NCI-H2196 (cell line): ENCODE data around the gene ADAM8.
"Not testable (repeated sequence)": the region's sequence is repeated elsewhere in the genome, so short reads cannot be mapped to it uniquely, and the experiment has no call there.

Experiments used
- DNase-seq: peaks from one replicate; lab custom pipeline; 2025; ENCODE audit not compliant: unreplicated experiment; lab: John Stamatoyannopoulos, UW

Gene ADAM8

GRCh38 chr10:133269367-133269766, 7.3 kb downstream of the ADAM8 start:
- DNase-seq = no peak

DNA sequence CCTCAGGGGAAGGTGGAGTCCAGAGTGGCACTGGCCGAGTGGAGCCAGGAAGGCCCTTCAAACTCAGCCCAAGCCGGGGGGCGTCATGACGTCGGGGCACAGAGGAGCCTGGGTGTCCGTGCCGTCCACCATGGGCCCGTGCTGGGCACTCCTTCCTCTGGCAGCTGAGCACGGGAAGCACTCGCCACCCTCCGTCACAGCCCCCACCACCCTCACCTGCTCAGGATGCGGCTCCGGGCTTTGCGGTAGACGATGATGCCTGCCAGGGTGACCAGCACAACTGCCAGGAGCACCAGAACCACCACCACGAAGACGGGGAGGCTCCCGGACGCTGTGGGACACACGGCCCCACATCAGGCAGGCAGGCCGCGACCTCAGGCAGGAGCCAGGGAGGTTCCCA, 8.1 kb downstream of the ADAM8 start:
- DNase-seq = no peak

DNA sequence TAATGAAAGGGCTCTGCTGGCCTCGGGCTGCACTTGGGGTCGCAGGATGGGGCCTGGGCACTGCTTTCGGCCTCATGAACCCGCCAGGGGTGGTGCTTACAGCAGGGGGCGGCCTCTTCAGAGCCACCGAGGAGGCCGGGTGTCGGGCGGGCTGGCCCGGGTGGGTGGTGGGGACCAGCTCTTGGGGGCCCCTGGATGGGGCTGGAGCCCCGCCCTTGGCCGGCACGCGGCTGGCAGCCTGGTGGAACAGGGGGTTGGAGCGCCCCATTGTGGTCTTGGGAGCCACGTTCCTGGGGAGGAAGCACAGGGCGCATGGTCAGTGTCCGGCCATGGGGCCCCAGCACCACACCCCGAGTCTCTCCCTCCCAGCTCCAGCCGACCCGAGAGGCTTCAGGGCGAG, 8.8 kb downstream of the ADAM8 start:
- no peak for DNase-seq

DNA sequence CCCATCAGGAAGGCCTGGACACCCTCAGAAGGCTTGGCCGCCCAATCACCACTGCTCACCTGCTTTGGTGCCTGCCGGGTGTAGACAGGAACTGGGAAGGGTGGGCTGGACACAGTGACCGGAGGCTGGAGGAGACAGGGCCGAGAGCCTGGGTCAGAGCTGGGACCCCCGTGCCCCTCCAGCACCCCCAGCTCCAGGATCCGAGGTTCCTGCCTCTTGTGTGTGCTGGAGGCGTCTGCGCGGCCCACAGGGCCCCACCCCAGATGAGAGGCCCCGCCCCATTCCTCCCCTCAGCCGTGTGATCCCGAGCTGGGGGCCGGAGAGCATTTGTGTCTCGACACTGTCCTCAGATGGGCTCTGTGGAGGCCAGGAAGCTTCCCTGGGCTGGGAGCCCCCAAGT, 9.4 kb downstream of the ADAM8 start:
- no peak for DNase-seq

DNA sequence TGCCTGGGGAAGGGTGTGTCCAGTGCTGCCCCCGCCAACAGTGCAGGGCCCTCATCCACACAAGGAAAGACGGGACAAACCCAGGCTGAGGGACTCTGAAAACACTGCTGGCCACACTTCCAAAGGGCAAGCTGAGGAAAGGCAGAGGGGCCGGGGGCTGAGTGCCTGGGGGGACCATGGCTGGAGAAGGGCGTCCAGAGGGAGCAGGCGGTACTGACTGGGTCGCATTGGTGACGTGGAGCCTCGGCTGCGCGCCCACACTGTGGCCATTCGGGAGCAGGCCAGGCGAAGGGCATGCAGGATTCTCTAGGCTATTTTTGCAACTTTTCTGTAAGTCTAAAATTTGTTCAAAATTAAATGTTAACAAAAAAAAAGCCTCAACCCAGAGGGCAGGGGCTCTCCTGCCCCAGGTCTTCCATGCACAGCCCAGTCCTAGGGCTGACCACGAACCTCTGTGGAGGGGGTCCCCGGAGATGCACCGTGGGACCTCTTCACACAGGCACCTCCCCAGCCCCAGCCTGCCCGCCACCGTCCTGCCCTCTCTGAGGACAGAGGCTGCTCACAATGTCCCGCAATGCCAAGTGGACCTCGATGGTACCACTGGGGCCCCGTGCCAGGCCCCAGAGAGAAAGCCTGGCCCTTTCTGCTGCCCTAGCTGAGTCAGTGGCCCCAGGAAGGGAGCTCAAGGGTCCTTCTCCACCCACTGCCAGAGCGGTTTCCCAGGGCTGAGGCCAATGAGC, 10.4 kb downstream of the ADAM8 start:
- DNase-seq = no peak

- not testable (repeated sequence) for DNase-seq
Measured at GRCh38 chr10:133265052-133265451, 11.6 kb downstream of the ADAM8 start.

- DNase-seq = no peak
Measured at GRCh38 chr10:133264461-133264860, 12.2 kb downstream of the ADAM8 start.

DNA sequence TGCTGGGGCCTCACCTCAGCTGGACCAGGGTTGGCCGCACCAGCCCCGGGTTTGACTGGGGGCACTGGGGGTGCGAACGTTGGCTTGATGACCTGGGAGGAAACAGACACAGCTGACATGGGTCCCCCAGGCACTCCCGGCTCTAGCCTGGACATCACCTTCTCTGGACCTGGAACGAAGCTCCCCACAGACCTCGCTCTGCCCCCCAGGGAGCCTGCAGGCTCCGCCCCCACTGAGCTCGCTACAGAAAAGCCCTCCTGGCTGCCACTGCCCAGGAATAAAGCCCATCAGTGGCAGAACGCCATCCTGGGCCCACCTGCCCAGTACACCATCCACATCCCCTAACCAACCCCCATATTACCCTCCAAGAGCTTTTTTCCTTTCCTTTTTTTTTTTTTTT, 13.0 kb downstream of the ADAM8 start:
- no peak for DNase-seq

- DNase-seq = no peak
Measured at GRCh38 chr10:133262696-133263095, 14.0 kb downstream of the ADAM8 start.

DNA sequence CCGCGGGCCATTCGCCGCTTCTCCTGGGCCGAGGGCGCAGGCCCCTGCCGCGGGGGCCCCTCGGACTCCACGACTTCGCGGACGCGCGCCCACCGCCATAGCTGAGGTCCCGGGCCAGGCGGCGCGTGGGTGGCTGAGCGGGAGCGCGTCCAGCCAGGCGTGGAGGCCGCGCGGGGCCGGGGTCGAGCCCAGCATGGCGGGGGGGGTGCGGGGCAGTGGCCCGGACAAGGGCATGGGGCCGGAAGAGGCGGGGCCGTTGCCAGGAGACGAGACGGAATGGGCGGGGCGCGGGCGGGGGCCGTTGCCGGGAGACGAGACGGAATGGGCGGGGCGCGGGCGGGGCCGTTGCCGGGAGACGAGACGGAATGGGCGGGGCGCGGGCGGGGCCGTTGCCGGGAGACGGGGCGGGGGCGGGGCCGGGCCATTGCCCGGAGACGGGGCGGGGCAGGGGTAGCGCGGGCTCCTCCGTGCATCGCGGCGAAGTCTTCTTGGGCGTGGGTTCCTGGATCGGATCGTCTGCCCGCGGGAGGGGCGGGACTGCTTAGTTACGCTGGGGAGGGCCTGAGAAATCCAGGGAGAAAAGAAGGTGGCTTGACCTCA, 14.8 kb downstream of the ADAM8 start:
- peak; percentile 64 for DNase-seq

DNA sequence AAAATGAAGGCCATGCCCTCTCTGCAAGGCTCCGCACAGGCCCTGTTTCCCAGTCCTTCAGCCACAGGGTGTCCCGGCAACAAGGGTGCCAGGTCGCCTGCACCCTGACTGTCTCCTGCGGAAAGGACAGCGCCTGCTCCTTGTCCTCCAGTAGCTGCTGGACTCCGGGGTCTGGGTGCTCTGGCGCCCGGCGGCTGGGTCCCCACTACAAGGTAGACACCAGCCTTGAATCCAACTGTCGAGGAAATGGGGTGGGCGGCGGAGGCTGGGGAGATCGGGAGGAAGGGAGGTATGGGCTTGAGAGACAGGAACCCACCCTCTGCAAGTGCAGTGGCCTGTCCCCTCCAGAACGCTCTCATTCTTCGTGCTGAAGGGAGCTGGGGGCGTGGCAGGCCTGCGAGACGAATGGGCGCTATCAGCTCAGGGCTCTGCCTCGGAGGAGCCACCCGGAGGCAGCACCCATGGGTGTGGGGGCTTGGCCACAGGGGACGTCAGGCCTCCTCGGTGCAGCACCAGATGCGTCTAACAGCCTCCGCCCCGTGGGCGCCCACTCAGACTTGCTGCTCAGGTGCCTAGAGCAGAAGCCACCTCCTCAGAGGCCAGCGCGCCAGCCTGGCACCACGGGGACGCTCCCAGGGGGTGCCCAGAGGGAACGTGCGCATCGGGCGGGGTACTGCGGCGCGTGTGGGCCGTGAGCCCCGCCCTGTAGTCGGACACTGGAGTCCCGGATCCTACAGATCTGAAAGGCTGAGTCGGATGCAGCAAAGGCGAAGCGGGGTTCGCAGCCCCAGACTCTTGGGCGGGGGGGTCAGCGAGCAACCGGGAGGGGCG, 15.6 kb downstream of the ADAM8 start:
- DNase-seq = peak; percentile 30

- no peak for DNase-seq
Measured at GRCh38 chr10:133259602-133259989, 17.1 kb downstream of the ADAM8 start.

DNA sequence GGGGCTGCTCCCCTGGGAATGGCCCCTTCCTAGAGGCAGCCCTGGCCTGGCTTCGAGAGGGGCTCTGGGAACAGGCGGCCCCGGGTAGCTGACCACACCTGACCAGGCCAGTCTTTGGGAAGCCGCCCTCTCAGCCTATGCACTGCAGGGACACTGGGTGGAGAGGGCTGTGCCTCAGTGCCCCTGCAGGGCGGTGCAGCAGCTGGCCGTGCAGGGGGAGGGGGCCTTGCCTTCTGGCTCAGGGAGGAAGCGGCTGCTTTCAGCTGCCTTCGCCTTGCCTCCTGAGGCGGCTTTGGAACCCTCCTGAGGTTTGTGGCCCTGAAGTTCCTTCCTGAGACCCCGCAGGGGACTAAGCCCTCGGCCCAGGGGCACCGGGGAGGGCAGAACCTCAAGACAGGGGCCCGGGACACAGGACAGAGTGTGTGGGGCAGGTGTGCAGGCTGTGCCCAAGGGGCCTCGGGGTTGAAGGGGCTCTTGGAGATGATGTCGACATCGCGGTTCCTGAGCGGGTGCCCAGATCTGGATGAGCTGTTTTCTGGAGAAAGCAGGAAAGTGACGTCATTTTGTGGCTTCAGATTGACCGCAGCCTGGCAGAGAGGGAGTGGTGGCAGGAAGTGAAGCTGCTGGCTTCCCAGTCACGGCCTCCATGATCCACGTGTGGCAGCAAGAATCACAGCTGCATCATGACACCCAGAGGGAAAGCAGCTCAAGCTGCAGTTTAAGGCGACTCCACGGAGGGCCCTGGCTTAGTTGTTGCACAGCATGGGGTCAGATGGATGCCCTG, 17.7 kb downstream of the ADAM8 start:
- DNase-seq = no peak

DNA sequence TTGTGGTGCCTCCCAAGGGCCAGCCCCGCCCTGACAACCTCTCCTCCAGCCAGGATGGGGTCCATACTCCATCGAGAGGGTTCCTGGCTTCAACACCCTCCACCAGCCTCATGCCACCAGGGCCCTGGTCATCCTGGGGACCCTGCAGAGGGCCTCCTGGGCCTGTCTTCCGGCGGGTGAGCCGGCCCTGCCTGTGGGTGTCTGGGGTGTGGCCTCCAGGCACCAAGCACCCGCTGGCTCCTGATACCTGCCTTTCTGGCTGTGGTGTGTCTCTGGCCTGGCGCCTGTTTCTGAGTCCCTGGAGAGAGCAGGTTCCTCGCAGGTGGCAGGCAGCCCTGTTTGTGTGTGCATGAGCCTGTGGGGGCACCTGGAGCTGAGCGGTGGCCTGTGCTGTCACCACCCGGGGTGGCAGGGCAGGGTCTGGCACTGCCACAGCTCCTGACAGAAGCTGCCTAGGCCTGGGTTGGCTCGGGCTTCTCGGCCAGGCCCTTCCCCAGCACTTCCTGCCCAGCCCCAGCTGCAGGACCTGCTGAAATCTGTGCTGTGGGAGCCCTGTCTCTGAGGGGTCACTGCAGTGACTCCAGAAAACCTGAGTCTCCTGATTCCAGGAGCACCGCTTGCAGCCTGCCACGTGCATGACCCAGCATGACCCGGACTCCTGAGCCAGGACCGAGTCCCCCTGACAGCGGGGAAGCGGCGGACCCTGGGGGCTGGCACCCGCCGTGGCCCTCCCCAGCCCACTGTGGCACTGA, 18.4 kb downstream of the ADAM8 start:
- peak; percentile 3 for DNase-seq

- no peak for DNase-seq
Measured at GRCh38 chr10:133257489-133258065, 19.1 kb downstream of the ADAM8 start.

- DNase-seq = no peak
Measured at GRCh38 chr10:133255323-133255722, 21.3 kb downstream of the ADAM8 start.

DNA sequence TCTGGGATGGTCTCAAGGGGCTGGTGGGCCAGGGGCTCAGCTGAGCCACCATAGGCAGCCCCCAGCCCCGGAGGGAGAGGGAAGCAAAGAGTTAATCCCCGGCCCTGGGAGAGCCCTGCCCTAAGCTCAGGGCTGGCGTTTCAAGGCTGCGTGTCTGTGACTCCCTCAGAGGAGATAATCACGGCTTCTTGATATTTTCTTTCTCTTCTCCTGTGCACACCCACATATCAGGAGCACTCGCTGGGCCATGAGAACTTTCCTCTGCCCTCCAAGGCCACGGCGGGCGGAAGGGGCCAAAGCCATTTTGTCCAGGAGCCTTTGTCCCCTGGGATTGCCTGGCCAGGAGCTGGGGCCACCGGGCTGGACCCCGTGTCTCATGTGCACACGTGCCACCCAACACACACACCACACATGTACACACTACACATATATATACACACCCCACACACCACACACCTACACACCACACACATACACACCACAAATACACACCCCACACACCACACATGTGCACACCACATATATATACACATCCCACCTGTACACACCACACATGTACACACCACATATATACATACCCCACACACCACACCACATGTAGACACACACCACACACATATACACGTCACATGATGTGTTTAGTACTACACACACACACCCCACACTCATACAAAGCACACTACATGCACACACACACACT, 22.1 kb downstream of the ADAM8 start:
- no peak for DNase-seq

DNA sequence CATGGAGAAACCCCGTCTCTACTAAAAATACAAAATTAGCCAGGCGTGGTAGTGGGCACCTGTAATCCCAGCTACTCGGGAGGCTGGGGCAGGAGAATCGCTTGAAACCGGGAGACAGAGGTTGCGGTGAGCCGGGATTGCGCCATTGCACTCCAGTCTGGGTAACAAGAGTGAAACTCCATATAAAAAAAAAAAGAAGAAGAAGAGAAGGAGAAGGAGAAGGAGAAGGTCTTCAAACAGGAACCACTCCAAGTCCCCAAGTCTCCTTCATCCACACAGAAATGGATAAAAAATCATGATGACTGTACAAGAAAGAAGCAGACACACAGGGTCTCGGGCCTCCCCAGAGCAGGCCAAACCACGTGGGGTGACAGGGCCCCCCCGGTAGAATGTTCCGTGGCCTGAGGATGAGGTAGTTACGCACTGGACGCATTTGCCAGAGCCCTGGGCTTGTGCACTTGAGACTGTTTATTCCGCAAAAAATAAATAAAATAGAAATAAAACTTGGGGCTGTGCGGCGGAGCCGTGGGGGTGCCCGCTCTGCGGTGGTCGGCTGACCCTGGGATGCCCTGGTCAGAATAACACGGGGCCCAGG, 23.2 kb downstream of the ADAM8 start:
- DNase-seq = no peak

GRCh38 chr10:133252223-133252552, 24.5 kb downstream of the ADAM8 start:
- DNase-seq = no peak
